ENCODE data around the gene NCAPG2. TPM values are rescaled to one million over a fixed set of nuclear protein-coding genes. Genes with fewer than 3 reads are reported as not detected.

The NCAPG2 gene
- total and polyA plus RNA-seq, 10 of the 15 experiments (the other 5 are each of a cell fraction or from before 2014, with no cell fraction given): 11.2 to 78.2 (median 49.2) TPM

DNA sequence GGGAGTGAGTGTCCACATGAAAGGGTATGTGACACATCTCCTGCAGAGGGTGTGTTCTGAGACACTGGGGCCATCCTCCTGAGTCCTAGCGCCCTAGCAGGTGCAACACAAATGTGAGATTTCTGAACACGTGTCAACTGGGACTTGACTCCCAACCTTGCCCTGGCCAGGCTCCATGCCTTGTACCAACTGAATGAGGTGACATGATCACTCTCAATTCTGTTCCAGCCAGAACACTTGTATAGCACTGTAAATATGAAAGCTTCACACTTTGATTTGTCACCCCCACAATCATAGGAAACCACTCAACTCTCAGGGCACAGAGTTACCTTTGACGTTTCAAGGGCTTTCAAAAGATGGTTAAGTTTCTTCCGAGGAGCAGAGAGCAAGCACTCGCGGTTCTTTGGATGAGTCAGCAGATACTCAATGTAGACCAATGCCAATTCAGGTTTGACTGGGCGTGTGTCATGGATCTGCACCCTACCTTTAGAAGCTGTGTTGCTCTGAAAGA, 48.6 kb downstream of the NCAPG2 start:
- H3K27ac ChIP-seq (ENCODE audit: control insufficient read depth, insufficient read depth): peak overlapping the region; percentile 64
- no peaks in the 10 kb centered on the region for H3K27me3 ChIP-seq (replicated peaks in 1 of 2; ENCODE audit: control insufficient read depth in 2 of 2, insufficient read depth in 2 of 2, low read length in 1 of 2)
- CTCF ChIA-PET: interaction anchor here (0.9 to 2.1 kb wide), 5 partner anchors 9 to 322 kb away, joined by 3 to 7 read pairs (median 4); no protein-coding TSS in a partner anchor
- 0% methylated on average over 7 of the region's 7 CpGs for WGBS (ENCODE audit: insufficient coverage, insufficient replicate concordance, low lambda C conversion rate, missing lambda C conversion rate)
- H4K20me1 ChIP-seq (ENCODE audit: control insufficient read depth, insufficient read depth): no peaks in the 10 kb centered on the region
- ATAC-seq (peak; percentile 97), FAIRE-seq (peak; percentile 95), DNase-seq (ENCODE audit: low read depth, low spot score) (peak; percentile 91)
- in situ Hi-C loops (cut with MboI): no loop called here
- POLR2A ChIA-PET: interaction anchor here (1.0 kb wide), 1 partner anchor 49 kb away, joined by 4 read pairs; the partner anchor contains the start of gene NCAPG2
- no peaks in the 10 kb centered on the region for H3K79me2 ChIP-seq (ENCODE audit: control insufficient read depth, insufficient read depth, low read length)
- peak overlapping the region; percentile 63 for H3K4me2 ChIP-seq (ENCODE audit: control insufficient read depth, insufficient read depth)
- BruUV-seq (replicated peaks): no TSS peak
- H3K36me3 ChIP-seq (ENCODE audit: control insufficient read depth in 2 of 2, insufficient read depth in 2 of 2, low read length in 1 of 2): peaks cover 16 to 19% of the 10 kb centered on the region in 2 experiments
- H3K4me3 ChIP-seq: no peak overlapping the region
- no peak overlapping the region; the same call in 1 of the 2 replicates for H3K9ac ChIP-seq (ENCODE audit: control insufficient read depth, insufficient read depth, low read length)
- H3K9me3 ChIP-seq (replicated peaks; ENCODE audit: control insufficient read depth, insufficient read depth, low read length): no peaks in the 10 kb centered on the region
- intact Hi-C loops (cut with micrococcal nuclease; ENCODE audit: unreplicated experiment): loop anchor here (2.0 kb wide), 1 partner anchor 43 kb away; no protein-coding TSS in a partner anchor
- peaks cover 20% of the 10 kb centered on the region for H3K4me1 ChIP-seq (ENCODE audit: control insufficient read depth, insufficient read depth, low read length)
- no peak overlapping the region for H2AFZ ChIP-seq (ENCODE audit: control insufficient read depth, low read depth, low read length)
- RAD21 ChIA-PET (ENCODE audit: unreplicated experiment): interaction anchor here (1.0 kb wide), 1 partner anchor 50 kb away, joined by 3 read pairs; no protein-coding TSS in a partner anchor
- SMC1A ChIA-PET (ENCODE audit: uncharacterized antibody, unreplicated experiment): interaction anchor here (0.9 to 1.6 kb wide), 3 partner anchors 40 to 53 kb away, joined by 3 to 5 read pairs (median 4); no protein-coding TSS in a partner anchor
- TF ChIP-seq MAX (IDR thresholded peaks at IDR 0.05; ENCODE audit: low read depth, low read length): no peak
- TF ChIP-seq FOS (IDR thresholded peaks at IDR 0.05; ENCODE audit: borderline replicate concordance, extremely low read depth, insufficient read length): no peak
- TF ChIP-seq ATF7 (IDR thresholded peaks at IDR 0.05; ENCODE audit: low read depth): peak; percentile 73
- no peak for TF ChIP-seq SUZ12 (IDR thresholded peaks at IDR 0.05; ENCODE audit: unreplicated experiment)
- TF ChIP-seq STAT3 (IDR thresholded peaks at IDR 0.05; ENCODE audit: low read depth, low read length): peak; percentile 62; the same call in 1 of the 2 replicates
- no peak for TF ChIP-seq USF1 (IDR thresholded peaks at IDR 0.05; ENCODE audit: borderline replicate concordance, extremely low read length, insufficient read depth, low read depth, low read length)
- TF ChIP-seq, protein P1, sequence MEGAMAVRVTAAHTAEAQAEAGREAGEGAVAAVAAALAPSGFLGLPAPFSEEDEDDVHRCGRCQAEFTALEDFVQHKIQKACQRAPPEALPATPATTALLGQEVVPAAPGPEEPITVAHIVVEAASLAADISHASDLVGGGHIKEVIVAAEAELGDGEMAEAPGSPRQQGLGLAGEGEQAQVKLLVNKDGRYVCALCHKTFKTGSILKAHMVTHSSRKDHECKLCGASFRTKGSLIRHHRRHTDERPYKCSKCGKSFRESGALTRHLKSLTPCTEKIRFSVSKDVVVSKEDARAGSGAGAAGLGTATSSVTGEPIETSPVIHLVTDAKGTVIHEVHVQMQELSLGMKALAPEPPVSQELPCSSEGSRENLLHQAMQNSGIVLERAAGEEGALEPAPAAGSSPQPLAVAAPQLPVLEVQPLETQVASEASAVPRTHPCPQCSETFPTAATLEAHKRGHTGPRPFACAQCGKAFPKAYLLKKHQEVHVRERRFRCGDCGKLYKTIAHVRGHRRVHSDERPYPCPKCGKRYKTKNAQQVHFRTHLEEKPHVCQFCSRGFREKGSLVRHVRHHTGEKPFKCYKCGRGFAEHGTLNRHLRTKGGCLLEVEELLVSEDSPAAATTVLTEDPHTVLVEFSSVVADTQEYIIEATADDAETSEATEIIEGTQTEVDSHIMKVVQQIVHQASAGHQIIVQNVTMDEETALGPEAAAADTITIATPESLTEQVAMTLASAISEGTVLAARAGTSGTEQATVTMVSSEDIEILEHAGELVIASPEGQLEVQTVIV (IDR thresholded peaks at IDR 0.05; ENCODE audit: borderline replicate concordance, partially characterized antibody): no peak
- TF ChIP-seq POLR2AphosphoS2 (IDR thresholded peaks at IDR 0.05; ENCODE audit: low read depth, low read length): no peak
- TF ChIP-seq NR2C1 (IDR thresholded peaks at IDR 0.05): no peak
- no peak for TF ChIP-seq PRDM15 (CRISPR knock-in tag; IDR thresholded peaks at IDR 0.05)
- TF ChIP-seq, protein P2, sequence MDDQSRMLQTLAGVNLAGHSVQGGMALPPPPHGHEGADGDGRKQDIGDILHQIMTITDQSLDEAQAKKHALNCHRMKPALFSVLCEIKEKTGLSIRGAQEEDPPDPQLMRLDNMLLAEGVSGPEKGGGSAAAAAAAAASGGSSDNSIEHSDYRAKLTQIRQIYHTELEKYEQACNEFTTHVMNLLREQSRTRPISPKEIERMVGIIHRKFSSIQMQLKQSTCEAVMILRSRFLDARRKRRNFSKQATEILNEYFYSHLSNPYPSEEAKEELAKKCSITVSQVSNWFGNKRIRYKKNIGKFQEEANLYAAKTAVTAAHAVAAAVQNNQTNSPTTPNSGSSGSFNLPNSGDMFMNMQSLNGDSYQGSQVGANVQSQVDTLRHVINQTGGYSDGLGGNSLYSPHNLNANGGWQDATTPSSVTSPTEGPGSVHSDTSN (IDR thresholded peaks at IDR 0.05; ENCODE audit: insufficient replicate concordance, low read depth, low read length): no peak
- TF ChIP-seq BCL11A (IDR thresholded peaks at IDR 0.05; ENCODE audit: low read depth, low read length): peak; percentile 84
- TF ChIP-seq RAD51 (IDR thresholded peaks at IDR 0.05): no peak
- no peak for TF ChIP-seq NR2C2 (IDR thresholded peaks at IDR 0.05; ENCODE audit: borderline replicate concordance, control insufficient read depth, insufficient read length, low read depth)
- TF ChIP-seq POLR2A (IDR thresholded peaks at IDR 0.05; ENCODE audit: low read depth, low read length): no peak
